Measurements from ENCODE around the gene MED28.

The MED28 gene

GRCh38 chr4:17667253-17667652 lies 52.8 kb downstream of the MED28 start:
- DNase-seq (ENCODE audit: low spot score), result no peak

GRCh38 chr4:17667653-17668201 lies 53.3 kb downstream of the MED28 start:
- no peak for DNase-seq (ENCODE audit: low spot score)

- no peak for DNase-seq (ENCODE audit: low spot score)
These were observed 56.0 kb downstream of the MED28 start for GRCh38 chr4:17670423-17670822.

- DNase-seq (ENCODE audit: low spot score), result no peak
These were observed 66.3 kb downstream of the MED28 start for GRCh38 chr4:17680559-17681280.

GRCh38 chr4:17681281-17682221 lies 67.1 kb downstream of the MED28 start:
- no peak for DNase-seq (ENCODE audit: low spot score)

- DNase-seq (ENCODE audit: low spot score), result no peak
These were observed 67.8 kb downstream of the MED28 start for GRCh38 chr4:17682222-17682566.
